NB4 (cell line): Measurements from ENCODE around the gene NAV3.

Source experiments
- POLR2A ChIP-seq: IDR thresholded peaks from 2 replicates; pipeline ENCODE4 v1.6.1; 2011; ENCODE audit warnings: mild to moderate bottlenecking; ENCODE audit not compliant: insufficient read length; ENCODE audit errors: extremely low read depth
- TF ChIP-seq, protein P1 (sequence below): IDR thresholded peaks from one replicate; pipeline ENCODE4 v1.5.1; 2012; ENCODE audit warnings: low read depth, low read length

DNA sequence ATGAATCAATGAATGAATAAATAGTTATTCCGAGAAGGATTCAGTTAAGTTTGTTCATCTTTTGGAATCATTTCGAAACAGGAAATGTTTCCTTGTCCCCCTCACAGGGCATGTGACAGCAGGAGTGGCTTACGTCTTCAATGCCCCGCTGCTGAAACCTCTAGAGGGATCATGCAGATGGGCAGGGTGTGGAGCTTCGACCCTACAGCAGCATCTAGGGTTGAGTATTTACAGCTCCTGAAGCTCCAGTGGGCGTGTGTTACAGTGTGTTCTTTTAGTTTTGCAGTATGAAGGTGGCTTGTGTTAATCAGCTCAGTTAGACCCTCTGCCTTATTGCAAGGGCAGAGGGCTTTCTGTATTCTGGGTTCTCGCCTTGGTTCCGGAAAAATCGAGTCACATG lies 2.6 kb downstream of the NAV3 start:
- no peak for TF ChIP-seq POLR2A
- TF ChIP-seq, protein P1, sequence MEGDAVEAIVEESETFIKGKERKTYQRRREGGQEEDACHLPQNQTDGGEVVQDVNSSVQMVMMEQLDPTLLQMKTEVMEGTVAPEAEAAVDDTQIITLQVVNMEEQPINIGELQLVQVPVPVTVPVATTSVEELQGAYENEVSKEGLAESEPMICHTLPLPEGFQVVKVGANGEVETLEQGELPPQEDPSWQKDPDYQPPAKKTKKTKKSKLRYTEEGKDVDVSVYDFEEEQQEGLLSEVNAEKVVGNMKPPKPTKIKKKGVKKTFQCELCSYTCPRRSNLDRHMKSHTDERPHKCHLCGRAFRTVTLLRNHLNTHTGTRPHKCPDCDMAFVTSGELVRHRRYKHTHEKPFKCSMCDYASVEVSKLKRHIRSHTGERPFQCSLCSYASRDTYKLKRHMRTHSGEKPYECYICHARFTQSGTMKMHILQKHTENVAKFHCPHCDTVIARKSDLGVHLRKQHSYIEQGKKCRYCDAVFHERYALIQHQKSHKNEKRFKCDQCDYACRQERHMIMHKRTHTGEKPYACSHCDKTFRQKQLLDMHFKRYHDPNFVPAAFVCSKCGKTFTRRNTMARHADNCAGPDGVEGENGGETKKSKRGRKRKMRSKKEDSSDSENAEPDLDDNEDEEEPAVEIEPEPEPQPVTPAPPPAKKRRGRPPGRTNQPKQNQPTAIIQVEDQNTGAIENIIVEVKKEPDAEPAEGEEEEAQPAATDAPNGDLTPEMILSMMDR, result no peak
